ENCODE results near the gene CALD1.

- TF ChIP-seq, protein P1, sequence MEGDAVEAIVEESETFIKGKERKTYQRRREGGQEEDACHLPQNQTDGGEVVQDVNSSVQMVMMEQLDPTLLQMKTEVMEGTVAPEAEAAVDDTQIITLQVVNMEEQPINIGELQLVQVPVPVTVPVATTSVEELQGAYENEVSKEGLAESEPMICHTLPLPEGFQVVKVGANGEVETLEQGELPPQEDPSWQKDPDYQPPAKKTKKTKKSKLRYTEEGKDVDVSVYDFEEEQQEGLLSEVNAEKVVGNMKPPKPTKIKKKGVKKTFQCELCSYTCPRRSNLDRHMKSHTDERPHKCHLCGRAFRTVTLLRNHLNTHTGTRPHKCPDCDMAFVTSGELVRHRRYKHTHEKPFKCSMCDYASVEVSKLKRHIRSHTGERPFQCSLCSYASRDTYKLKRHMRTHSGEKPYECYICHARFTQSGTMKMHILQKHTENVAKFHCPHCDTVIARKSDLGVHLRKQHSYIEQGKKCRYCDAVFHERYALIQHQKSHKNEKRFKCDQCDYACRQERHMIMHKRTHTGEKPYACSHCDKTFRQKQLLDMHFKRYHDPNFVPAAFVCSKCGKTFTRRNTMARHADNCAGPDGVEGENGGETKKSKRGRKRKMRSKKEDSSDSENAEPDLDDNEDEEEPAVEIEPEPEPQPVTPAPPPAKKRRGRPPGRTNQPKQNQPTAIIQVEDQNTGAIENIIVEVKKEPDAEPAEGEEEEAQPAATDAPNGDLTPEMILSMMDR (conservative IDR thresholded peaks at IDR 0.05; ENCODE audit: low read depth in 2 of 2) = no peak
- TF ChIP-seq POLR2AphosphoS5 (IDR thresholded peaks at IDR 0.05; ENCODE audit: low read depth) (no peak), EZH2 (IDR thresholded peaks at IDR 0.05; ENCODE audit: low read depth, unreplicated experiment) (no peak), EZH2phosphoT487 (IDR thresholded peaks at IDR 0.05; ENCODE audit: unreplicated experiment) (no peak), JUNB (IDR thresholded peaks at IDR 0.05; ENCODE audit: unreplicated experiment) (no peak), STAT1 (IDR thresholded peaks at IDR 0.05; ENCODE audit: unreplicated experiment) (no peak)
- TF ChIP-seq, protein P2, sequence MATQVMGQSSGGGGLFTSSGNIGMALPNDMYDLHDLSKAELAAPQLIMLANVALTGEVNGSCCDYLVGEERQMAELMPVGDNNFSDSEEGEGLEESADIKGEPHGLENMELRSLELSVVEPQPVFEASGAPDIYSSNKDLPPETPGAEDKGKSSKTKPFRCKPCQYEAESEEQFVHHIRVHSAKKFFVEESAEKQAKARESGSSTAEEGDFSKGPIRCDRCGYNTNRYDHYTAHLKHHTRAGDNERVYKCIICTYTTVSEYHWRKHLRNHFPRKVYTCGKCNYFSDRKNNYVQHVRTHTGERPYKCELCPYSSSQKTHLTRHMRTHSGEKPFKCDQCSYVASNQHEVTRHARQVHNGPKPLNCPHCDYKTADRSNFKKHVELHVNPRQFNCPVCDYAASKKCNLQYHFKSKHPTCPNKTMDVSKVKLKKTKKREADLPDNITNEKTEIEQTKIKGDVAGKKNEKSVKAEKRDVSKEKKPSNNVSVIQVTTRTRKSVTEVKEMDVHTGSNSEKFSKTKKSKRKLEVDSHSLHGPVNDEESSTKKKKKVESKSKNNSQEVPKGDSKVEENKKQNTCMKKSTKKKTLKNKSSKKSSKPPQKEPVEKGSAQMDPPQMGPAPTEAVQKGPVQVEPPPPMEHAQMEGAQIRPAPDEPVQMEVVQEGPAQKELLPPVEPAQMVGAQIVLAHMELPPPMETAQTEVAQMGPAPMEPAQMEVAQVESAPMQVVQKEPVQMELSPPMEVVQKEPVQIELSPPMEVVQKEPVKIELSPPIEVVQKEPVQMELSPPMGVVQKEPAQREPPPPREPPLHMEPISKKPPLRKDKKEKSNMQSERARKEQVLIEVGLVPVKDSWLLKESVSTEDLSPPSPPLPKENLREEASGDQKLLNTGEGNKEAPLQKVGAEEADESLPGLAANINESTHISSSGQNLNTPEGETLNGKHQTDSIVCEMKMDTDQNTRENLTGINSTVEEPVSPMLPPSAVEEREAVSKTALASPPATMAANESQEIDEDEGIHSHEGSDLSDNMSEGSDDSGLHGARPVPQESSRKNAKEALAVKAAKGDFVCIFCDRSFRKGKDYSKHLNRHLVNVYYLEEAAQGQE (IDR thresholded peaks at IDR 0.05; ENCODE audit: unreplicated experiment) = no peak
- TF ChIP-seq, protein P3, sequence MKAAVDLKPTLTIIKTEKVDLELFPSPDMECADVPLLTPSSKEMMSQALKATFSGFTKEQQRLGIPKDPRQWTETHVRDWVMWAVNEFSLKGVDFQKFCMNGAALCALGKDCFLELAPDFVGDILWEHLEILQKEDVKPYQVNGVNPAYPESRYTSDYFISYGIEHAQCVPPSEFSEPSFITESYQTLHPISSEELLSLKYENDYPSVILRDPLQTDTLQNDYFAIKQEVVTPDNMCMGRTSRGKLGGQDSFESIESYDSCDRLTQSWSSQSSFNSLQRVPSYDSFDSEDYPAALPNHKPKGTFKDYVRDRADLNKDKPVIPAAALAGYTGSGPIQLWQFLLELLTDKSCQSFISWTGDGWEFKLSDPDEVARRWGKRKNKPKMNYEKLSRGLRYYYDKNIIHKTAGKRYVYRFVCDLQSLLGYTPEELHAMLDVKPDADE (IDR thresholded peaks at IDR 0.05) = no peak
These were observed 37.4 kb upstream of the CALD1 start for GRCh38 chr7:134741907-134742635.

Measured in GM23338 (cell line).